Measurements from ENCODE around the gene DDX51.

DNA sequence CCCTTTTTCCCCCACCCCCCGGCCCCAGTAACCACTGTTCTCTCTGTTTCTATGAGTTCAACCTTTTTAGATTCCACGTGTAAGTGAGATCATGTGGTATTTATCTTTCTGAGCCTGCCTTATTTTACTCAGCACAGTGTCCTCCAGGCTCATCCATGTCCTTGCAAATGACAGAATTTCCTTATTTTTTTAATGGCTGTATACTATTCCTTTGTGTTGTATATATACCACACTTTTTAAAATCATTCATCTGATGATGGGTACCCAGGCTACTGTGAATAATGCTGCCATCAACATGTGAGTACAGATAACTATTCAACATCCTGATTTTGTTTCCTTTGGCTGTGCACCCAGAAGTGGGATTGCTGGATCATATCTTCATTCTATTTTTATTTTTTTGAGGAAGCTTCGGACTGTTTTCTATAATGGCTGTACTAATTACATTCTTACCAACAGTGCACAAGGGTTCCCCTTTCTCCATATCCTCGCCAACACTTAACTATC is 54.7 kb downstream of the DDX51 start:
- TF ChIP-seq, protein P1, sequence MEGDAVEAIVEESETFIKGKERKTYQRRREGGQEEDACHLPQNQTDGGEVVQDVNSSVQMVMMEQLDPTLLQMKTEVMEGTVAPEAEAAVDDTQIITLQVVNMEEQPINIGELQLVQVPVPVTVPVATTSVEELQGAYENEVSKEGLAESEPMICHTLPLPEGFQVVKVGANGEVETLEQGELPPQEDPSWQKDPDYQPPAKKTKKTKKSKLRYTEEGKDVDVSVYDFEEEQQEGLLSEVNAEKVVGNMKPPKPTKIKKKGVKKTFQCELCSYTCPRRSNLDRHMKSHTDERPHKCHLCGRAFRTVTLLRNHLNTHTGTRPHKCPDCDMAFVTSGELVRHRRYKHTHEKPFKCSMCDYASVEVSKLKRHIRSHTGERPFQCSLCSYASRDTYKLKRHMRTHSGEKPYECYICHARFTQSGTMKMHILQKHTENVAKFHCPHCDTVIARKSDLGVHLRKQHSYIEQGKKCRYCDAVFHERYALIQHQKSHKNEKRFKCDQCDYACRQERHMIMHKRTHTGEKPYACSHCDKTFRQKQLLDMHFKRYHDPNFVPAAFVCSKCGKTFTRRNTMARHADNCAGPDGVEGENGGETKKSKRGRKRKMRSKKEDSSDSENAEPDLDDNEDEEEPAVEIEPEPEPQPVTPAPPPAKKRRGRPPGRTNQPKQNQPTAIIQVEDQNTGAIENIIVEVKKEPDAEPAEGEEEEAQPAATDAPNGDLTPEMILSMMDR (conservative IDR thresholded peaks at IDR 0.05; ENCODE audit: low read depth in 2 of 2), result no peak
- no peak for TF ChIP-seq EZH2phosphoT487 (IDR thresholded peaks at IDR 0.05; ENCODE audit: unreplicated experiment)

All from GM23338 (cell line).